ENCODE data around the gene CTRB1. TPM values are rescaled to one million over a fixed set of nuclear protein-coding genes. Genes with fewer than 3 reads are reported as not detected.

CTRB1 gene
- total RNA-seq, 1 donor from 2014 or later = not detected

- no peak overlapping the region for H3K4me3 Mint-ChIP-seq (ENCODE audit: unreplicated experiment)
Measured at GRCh38 chr16:75236736-75237397, 18.1 kb downstream of the CTRB1 start.

GRCh38 chr16:75237398-75238131 lies 18.8 kb downstream of the CTRB1 start:
- no peak for DNase-seq
- Mint-ChIP-seq H3K4me1 (ENCODE audit: low read depth, unreplicated experiment) (peaks cover 32% of the 10 kb centered on the region), H3K36me3 (ENCODE audit: unreplicated experiment) (no peaks in the 10 kb centered on the region), H3K27me3 (ENCODE audit: unreplicated experiment) (peaks cover 14% of the 10 kb centered on the region), H3K27ac (ENCODE audit: unreplicated experiment) (no peak overlapping the region), H3K4me3 (ENCODE audit: unreplicated experiment) (no peak overlapping the region), H3K9me3 (ENCODE audit: unreplicated experiment) (peaks cover 27% of the 10 kb centered on the region)
- no peak for TF ChIP-seq CTCF (IDR thresholded peaks at IDR 0.05; ENCODE audit: partially characterized antibody, unreplicated experiment)

More at GRCh38 chr16:75236736-75237397, 18.1 kb downstream of the CTRB1 start:
- DNase-seq = peak; percentile 13
- H3K27me3 Mint-ChIP-seq (ENCODE audit: unreplicated experiment) = peaks cover 12% of the 10 kb centered on the region
- peaks cover 24% of the 10 kb centered on the region for H3K9me3 Mint-ChIP-seq (ENCODE audit: unreplicated experiment)
- H3K4me1 Mint-ChIP-seq (ENCODE audit: low read depth, unreplicated experiment) = peaks cover 29% of the 10 kb centered on the region
- peak overlapping the region; percentile 78 for H3K27ac Mint-ChIP-seq (ENCODE audit: unreplicated experiment)
- H3K36me3 Mint-ChIP-seq (ENCODE audit: unreplicated experiment) = no peaks in the 10 kb centered on the region
- TF ChIP-seq CTCF (IDR thresholded peaks at IDR 0.05; ENCODE audit: partially characterized antibody, unreplicated experiment) = no peak

DNA sequence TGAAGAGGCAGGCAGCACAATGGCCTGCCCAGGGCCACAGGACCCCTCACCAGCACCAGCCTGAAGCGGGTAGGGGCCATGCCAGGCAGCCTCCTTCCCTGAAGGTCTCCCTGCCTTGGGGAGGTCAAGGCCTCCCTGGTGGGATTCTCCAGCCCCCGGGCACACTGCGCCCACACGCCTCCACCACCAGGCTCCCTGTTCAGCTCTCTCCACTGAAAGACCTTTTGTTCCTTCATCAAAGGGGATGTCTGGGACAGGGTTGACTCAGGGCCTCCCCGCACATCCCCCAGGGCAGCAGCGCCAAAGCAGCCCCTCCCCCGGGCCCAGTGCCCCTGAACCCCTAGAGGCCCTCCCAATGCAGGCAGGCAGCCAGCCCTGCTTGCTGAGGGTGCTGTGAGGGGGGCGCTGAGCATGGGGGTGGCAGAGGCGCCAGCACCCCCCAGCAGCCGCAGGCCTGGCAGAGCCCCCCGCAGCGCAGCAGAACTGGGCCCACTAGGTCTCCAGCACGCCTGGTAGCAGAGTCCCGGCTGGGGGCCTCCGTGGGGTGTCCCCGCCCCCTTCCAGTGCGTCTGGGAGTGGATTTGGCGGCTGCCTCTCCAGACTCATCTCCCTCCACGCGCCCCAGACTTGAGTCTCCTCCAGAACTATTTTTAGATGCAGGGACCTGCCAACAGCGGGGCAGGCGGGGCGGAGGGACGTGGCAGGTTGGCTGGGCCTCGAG lies 19.5 kb downstream of the CTRB1 start:
- TF ChIP-seq CTCF (IDR thresholded peaks at IDR 0.05; ENCODE audit: partially characterized antibody, unreplicated experiment) = no peak
- Mint-ChIP-seq H3K36me3 (ENCODE audit: unreplicated experiment) (no peaks in the 10 kb centered on the region), H3K4me3 (ENCODE audit: unreplicated experiment) (no peak overlapping the region), H3K9me3 (ENCODE audit: unreplicated experiment) (peaks cover 26% of the 10 kb centered on the region), H3K27me3 (ENCODE audit: unreplicated experiment) (peaks cover 15% of the 10 kb centered on the region), H3K27ac (ENCODE audit: unreplicated experiment) (no peak overlapping the region), H3K4me1 (ENCODE audit: low read depth, unreplicated experiment) (peaks cover 34% of the 10 kb centered on the region)
- DNase-seq = no peak

DNA sequence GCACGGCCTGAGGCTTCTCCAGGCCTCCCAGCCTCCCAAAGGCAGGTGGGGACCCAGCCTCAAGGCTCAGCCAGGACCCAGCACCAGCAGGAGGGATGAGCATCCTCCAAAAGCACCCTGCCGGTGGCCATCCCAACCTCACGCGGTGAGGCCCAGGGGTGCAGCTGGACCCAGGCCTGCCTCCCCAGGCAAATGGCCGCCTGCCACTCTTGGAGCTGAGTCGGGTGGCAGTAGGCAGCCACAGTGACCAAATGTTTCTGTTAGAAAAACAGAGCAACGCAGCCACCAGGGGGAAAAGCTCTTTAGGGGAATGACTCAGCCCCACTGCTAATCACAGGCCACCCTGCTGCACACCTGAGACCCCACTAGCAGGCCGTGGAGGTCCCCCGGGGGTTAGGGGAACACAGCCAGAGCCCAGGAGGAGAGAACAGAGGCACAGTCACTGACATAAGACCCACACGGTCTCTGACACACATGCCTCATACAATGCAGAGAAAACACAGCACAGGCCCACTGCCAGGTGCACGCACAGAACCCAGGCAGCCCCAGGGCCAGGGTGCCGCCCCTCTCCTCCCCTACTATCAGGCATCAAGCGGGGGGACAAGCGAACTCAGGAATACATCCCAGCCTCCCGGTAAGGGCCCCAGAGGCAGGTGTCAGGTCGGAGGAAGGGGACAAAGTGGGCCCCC lies 20.2 kb downstream of the CTRB1 start:
- H3K9me3 Mint-ChIP-seq (ENCODE audit: unreplicated experiment) = peaks cover 26% of the 10 kb centered on the region
- peak; percentile 68 for DNase-seq
- H3K4me3 Mint-ChIP-seq (ENCODE audit: unreplicated experiment) = peak overlapping the region; percentile 57
- peaks cover 17% of the 10 kb centered on the region for H3K27me3 Mint-ChIP-seq (ENCODE audit: unreplicated experiment)
- H3K27ac Mint-ChIP-seq (ENCODE audit: unreplicated experiment) = peak overlapping the region; percentile 93
- TF ChIP-seq CTCF (IDR thresholded peaks at IDR 0.05; ENCODE audit: partially characterized antibody, unreplicated experiment) = no peak
- H3K36me3 Mint-ChIP-seq (ENCODE audit: unreplicated experiment) = no peaks in the 10 kb centered on the region
- peaks cover 33% of the 10 kb centered on the region for H3K4me1 Mint-ChIP-seq (ENCODE audit: low read depth, unreplicated experiment)
